NCI-H2081 treated with DMSO at 0.1 percent for 48 hours (cell line): ENCODE measurements around the gene DNAJC15.
"Not testable (repeated sequence)": the region's sequence is repeated elsewhere in the genome, so short reads cannot be mapped to it uniquely, and the experiment has no call there.

ENCODE experiments used
- DNase-seq: peaks from one replicate; lab custom pipeline; 2025; lab: John Stamatoyannopoulos, UW

Gene DNAJC15

DNA sequence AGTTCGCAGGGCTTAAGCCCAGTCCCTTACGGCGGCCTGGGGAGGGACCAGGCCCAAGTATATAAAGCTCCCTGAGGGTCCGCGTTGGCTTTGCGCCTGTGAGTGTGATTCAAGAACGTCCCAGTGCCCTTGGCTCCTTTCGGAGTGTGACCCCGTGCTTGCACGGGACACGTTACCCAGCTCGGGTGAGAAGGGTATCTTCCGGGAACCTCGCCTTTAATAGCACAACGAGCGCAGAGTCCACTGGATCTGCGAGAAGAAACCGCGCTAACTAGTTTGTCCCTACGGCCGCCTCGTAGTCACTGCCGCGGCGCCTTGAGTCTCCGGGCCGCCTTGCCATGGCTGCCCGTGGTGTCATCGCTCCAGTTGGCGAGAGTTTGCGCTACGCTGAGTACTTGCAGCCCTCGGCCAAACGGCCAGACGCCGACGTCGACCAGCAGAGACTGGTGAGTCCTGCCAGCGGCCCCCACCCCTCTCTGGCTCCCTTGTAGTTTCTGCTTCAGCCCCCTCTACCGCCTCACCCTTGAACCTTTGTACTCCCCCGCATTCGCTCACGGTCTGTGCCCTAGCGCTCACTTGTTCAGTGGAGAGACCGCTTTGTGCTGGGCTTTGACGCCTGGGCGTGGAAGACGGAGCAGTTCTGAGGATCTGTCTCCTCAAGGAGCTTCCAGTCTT is at the start of gene DNAJC15:
TSS of gene DNAJC15 (plus strand) at position 298 of the 675 bp plus-strand sequence. CDS start at position 339, 41 bp downstream.
- DNase-seq: no peak

DNA sequence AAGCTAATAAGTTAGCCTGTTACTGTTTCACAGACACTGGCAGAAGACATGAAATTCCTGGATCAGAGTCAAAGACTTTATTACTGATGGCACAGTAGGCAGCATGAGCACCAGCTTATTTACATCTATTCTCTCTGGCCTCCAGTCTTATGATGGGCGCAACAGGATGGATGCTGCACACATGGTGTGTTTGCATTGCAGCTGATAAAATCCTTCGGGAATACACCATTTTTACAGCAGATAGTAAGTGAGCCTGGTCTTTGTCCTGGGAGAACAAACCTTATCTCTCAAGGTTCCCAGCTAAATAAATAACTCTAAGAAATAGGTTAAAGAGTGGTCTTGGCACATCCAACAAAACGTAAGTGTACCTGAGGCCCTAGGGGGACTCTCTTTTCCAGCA is 47.3 kb upstream of the DNAJC15 start:
- DNase-seq: no peak

DNA sequence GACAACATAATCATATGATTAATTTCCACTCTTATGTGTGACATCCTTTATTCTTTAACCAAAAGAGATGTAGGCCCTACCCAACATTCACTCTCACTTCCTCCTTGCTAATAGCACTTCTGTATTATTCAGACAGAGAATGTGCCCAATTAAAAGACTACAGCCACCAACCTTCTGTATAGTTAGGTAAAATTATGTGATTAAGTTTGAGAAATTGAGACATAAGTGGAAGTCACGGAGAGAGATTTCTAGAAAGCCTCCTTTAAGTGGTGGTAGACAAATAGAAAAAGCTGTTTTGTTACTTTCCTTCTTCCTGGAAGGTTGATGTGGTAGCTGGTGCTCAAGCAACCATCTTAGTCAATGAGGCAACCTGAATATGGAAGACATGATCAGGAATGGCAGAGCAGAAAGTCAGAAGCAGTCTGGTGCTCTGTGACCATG is 46.1 kb upstream of the DNAJC15 start:
- DNase-seq: no peak

DNA sequence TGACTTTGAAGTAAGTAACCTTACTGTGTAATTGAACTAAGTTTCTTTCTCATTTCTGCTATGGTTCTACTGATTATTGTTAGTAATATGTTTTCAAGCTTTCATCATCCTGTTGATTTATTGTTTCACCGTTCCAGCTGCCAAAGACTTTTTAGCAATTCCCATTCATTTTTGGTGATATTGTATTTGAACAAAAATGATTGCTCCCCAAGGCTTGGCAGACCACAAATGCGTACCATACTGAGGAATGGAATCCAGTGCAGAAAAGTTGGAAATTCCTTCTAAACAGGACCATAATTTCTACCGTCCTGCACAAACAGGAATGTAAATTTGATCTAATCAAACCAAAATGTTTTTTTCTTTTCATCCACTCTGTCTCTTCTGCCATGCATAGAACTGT is 42.1 kb upstream of the DNAJC15 start:
- DNase-seq: no peak

DNA sequence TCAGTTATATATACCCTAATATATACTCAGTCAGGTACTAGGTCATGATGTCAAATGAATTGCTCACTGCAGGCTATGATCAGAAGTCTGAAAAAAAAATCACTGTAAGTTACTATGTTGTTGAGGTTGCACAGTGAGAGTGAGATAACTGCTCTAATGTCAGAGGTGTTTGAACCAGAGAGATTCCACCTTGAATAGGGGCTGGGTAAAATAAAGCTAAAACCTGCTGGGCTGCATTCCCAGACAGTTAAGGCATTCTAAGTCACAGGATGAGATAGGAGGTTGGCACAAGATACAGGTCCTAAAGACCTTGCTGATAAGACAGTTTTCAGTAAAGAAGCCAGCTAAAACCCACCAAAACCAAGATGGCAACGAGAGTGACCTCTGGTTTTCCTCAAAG is 41.5 kb upstream of the DNAJC15 start:
- no peak for DNase-seq

DNA sequence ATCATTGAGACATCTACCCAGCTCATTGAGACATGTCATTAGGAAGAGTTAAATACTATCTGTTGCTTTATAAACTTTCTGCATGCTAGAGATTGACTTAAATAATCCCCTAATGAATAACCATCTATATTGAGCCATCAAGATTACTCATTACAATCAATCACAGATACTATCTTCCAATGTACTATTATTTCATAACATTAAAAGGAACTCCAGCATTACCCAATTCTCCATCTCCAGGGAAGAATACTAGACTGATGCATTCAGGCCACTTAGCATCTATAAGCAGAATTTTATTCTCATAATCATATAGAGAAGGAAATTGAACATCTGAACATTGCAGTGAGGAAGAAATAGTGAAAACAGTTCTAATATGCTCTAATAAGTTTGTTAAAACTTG is 39.4 kb upstream of the DNAJC15 start:
- no peak for DNase-seq

DNA sequence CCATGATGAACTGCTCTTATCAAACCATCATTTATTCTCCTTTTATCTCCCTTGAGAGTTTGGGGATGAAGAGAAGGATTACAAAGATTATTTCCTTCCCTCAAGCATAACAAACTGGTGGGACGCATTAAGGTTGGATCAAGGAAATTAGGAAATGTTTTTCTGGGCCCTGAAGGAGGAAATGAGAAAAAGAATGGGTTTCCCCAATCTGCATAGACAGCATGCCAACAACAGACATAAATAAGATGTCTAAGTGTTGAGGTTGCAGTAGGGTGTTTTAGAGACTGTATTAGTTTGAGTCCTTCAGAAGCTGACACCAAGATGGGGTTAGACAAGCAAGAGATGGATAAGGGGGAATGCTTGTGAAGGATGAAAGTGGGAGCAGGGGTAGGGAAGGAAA is 38.7 kb upstream of the DNAJC15 start:
- no peak for DNase-seq

DNA sequence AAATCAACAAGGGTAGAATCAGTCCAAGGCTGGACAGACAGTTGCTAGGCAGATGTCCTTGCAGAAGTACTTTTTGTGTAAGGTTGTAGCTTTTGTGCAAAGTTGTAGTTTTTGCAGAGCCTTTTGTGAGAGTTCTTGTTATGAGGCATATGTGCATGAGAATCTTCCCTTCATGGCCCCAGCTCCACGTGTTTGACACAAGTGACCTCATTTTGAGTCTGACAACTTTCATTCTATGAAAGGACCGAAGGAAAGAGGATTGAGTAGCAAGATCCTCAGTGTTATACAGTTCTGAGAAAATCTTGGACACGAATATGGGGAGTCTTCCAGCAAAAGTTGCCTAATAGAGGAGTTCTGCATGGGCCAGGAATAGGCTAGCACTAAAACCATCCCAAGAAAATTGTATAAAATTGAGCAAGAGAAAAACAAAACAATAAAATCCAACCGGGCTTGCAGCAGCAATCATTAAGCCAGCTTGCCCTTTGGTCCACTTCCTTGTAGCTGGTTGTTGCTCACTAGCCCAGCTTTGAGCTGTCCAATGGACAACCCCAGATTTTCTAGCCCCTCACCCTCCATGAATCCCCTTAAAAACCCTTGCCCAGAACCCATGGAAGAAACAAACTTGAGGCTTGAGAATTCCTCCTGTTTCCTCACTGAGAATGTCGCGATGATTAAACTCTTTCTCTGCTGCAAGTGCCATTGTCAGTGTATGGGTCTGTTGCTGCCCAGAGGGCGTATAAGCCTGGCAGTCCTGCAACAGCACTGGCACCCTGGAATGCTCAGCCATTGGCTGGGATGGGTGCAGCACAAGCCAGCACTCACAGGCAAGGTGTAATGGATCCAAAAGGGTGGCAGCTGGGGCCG is 37.8 kb upstream of the DNAJC15 start:
- DNase-seq: no peak

DNA sequence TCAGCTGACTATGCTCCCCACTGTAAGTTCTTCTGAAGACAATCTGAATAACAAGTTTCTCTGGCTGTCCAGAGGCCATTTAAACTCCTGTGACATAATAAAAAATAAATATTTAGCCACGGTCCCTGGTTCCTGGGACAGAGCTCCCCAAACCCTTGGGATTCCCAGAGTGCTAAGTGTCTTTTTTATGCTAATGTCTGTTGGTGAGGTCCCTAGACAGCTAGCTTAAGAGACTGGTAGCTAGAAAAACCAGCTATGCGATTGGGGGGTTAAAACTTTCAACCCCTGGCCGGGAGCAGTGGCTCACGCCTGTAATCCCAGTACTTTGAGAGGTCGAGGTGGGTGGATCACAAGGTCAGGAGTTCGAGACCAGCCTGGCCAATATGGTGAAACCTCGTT is 37.2 kb upstream of the DNAJC15 start:
- no peak for DNase-seq

DNA sequence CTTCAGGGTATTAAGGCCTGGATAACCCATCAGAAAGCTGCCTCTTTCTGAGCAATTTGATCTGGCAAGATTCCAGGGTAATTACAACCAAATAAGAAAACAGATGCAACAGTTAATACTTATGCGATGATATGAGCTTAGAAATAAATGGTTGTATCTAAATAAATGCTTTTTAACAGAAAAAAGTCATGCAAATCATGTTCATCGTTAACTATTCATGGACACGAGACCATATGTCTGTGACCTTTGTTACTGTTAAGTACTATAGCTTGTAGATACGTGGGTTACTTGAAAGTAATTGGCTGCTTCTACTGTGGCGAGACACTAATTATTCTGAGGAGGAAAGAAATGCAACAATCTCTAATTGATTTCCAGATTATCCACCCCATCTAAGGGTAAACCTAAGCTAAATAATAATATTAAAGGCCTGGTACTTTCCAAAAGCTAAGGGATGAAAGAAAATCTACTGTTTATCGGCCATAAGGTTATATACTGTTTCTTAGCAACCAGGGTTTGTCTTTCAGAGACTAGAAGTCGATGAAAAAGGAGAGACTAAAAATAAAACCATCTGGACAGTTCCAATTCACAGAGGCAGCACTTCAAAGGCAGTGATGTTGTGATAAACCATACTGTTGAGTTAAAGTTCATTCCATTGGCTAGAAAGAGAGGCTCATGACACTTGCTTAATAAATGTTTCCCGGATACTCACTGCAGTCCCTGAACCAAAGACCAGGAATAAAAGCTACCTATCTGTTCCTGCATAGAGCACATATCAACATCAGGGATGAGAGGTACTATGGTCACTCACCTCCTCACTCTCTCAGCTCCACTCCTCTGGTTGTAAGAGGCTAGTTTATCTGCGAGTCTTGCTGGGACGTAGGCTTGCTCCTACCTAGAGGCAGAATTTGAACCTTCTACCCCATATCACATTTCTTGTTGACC is 32.8 kb upstream of the DNAJC15 start:
- DNase-seq: no peak

DNA sequence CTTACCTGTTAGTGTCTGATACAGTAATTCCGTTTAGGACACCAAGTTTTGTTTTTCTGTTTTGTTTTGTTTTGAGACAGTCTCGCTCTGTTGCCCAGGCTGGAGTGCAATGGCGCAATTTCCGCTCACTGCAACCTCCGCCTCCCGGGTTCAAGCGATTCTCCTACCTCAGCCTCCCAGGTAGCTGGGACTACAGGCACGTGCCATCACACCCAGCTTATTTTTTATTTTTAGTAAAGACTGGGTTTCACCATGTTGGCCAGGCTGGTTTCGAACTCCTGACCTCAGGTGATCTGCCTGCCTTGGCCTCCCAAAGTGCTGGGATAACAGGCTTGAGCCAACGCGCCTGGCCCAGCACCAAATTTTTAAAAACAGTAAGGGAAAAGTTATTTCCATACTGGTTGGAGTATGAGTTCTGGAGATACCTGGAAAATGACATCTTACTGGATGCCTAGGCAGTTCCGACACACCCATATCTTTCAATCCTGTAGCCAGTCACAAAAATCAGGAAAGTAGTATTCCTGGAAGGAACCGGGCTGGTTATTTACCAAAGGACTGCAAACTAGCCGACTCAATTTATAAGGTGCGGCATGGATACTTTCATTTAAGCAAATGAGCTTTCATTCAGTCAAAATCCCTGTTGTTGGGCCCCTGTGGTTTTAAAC is 32.0 kb upstream of the DNAJC15 start:
- not testable (repeated sequence) for DNase-seq

DNA sequence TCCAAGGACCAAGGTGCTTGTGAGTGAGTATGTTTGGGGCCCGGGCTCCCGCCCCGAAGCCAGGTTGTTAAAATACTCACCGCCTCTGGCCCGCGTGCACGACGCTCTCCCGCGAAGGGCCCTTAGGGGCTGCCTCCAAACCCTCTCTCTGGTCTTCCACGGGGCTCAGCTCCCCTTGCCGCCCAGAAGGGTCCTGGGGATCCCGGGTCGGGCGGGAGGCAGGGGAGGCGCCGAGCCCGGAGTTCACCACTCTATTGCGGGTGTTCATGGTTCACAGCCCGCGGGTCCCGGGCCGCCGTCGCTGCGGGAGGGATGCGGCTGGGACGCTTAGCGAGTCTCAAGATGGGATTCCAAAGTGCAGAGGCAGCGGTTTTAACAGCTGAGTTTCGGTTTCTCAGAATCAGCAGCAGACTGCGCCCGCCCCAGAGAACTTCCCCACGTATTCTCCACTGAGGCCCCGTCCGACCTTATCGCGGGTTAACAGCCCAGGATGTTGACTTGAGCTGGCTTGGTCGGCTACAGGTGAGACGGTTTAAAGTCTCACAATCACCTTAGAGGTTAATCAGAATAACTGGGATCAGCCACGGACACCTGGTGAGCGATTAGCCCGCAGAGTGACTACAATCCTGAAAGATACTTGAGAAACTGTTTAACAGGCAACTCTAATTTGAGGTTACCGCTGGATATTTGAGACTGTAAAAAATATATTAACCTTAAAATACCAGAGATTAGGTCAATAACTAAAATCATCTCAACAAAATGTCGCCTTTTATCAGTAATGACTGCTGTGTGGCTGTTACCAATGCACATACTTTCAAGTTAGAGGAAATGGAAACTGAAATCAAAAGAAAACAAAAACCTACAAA is 31.3 kb upstream of the DNAJC15 start, which contains the start of gene EPSTI1:
TSS of gene EPSTI1 (minus strand) at position 344 of the 866 bp plus-strand sequence. CDS start at position 268, 76 bp downstream.
- DNase-seq: no peak

DNA sequence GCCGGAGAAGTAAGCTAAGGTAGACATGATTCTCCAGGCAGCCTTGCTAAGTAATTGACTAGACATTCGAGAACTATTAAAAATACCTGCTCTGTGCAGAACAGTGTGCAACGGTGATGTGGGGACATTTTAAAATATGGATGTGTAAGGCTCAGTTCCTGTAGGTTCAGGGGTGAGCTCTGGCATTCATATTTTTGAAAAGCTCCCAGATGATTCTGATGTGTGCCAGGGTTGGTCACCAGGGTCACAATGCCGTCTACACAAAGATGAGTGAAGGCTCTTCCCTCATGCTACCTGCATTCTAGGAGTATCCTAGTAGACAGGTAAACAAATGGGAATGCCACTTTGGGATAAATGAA is 30.6 kb upstream of the DNAJC15 start:
- DNase-seq: no peak

DNA sequence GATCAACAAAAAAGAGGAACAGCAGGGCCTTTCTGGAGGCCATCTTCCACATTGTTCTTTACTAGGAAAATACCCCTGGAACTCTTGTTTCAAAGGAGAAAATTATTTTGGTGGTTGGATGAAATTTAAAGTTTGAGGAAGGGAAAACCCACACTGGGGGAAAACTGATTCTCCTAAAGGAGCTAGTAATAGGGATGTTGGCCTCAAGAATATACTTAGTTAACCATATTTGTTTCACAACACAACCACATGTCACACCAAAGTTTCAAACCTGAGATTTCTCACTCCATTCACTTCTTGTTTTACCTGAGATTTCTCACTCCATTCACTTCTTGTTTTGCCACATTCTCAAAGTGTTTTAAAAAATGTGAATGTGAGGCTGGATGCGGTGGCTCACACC is 28.5 kb upstream of the DNAJC15 start:
- no peak for DNase-seq

DNA sequence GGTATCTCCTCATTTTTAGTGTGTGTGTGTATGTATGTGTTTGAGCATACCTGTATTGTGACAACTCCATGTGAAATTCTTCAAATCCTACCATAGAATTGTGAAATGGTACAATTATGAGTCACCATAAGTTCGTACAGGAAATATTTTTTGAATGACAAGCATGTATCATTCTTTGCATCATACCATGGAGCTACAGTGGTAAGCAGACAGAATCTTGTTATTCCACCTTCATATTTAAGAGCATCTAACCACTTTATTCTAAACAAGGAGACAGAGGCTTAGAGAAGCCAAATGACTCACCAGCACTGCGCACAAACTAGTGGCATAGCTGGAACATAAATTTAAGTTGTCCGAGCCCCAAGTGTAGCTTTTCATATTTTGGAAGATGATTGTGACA is 26.8 kb upstream of the DNAJC15 start:
- DNase-seq: no peak

DNA sequence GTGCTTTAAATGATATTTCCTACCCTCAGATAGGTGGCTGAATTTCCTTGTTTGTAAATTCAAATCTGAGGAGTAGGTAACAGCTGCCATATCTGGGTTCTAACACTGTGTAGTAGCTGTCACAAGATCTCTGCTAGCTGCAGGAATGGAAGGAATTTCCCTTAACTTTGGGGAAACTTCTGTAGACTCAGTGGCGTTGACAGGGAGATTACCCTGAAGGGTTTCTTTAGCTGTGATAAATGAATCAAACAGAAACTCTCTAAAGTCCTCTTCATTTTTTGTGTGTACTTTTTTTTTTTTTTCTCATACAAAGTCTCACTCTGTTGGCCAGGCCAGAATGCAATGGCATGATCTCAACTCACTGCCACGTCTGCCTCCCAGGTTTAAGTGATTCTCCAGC is 26.0 kb upstream of the DNAJC15 start:
- no peak for DNase-seq

DNA sequence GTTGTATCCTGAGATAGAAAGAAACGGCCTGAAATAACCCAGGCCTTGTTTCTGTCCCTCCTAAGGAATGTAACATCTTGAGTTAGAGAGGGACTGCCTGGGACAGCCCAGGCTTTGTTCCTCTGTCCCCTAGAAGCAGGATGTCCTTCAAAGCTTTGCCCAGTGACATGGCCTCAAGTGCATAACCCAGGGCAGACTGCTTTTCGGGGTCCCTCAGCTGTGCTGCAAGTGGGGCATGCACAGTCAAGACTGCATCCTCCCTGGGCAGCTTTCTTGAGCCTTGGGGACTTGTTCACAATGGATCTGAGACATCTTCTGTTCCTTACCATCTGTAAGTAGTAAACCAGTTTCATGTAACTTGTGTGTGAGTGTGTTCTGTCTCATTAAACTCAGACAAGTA is 23.9 kb upstream of the DNAJC15 start:
- DNase-seq: no peak

DNA sequence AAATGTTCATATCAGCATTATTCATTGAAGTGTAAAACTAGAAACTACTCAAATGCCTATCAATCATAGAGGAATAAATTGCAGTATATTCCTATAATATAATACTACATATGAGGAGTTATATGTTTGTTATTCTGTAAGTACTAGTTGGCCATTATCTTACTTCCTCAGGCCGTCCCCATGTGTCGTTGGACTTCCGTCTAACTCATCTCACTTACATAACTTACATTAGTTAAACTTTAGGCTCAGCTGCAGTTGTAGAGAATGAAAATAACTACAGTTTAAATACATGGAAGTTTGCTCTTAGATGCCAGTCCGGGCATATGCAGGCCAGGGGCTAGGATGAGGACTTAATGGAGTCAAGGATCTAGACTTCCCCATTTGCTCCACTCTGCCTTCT is 22.7 kb upstream of the DNAJC15 start:
- no peak for DNase-seq

DNA sequence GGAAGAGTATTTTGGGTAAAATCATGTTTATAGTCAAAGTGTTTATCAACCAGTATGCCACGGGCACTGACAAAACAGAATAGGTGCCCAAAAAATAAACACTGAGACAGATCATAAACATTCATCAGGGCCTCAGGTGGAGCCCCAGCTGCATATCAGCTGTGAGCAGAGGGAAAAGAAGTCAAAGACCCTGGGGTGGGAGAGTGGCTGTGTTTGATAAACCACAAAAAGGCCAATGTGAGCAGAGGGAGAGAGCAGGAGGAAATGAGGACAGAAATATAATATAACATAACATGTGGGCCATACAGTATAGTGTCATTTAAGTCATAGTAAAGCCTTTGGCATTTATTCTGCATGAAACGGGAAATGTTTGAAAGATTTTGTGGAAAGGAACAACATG is 21.4 kb upstream of the DNAJC15 start:
- DNase-seq: no peak

DNA sequence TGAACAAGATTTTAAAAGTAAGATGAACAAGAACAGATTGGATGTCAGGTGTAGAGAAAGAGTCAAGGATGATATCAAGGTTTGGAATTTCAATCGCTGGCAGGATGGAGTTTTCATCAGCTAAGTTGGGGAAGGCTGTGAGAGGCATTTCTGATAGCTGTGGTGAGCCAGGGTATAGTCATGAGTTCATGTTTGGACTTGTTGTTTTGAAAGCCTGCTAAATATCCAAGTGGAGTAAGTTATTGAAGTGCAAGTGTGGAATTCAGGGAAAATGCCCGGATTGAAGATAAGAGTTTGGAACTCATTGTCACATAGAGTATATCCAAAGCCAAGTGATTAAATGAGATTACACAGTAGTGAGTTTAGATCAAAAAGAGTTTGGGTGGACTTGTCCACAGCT is 20.4 kb upstream of the DNAJC15 start:
- DNase-seq: no peak

DNA sequence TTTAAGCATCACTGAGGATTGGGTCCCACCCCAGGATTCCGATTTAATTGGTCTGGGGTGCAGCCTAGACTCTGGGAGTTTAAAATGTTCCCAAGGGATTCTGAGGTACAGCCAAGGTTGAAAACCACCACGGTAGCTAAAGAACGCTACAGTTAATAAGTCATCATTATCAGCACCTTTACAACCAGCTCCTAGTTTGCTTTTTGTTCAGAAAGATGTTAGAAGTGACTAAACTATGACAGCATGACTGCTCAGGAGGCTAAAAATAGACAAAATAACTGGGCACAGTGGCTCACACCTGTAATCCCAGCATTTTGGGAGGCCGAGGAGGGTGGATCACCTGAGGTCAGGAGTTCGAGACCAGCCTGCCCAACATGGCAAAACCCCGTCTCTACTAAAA is 19.7 kb upstream of the DNAJC15 start:
- no peak for DNase-seq
